HG03280 (cell line): Measurements from ENCODE around the gene NOL3.
A peak's percentile ranks its signal among the peaks of the same experiment; 100 is the strongest.

Experiments used
- ATAC-seq: cut with Tn5 transposase; IDR thresholded peaks from one replicate; pipeline ENCODE4 v1.9.1; 2021; ENCODE audit warnings: mild to moderate bottlenecking, moderate library complexity; ENCODE audit not compliant: unreplicated experiment

Gene NOL3

GRCh38 chr16:67188323-67188722, 18.0 kb downstream of the NOL3 start:
- no peak for ATAC-seq

- no peak for ATAC-seq
Measured at GRCh38 chr16:67188798-67189197, 18.5 kb downstream of the NOL3 start.

DNA sequence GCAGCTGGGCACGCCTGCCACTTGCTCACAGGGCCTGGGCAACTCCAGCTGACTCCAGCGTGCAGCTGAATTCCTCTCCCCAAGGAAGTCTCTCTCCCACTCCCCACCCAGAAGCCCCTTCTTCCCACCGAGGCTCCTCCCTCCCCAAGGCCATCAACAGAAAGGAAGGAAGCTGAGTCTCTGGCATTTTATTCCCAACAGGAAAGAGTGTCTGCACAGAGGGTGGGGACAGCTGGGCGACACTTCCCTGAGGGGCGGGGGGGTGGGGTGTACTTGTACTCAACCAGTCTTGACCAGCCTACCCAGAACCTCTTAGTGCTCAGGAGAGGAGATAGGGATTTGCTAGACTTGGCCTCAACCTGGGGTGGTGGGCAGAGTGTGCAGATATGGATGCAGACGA, 19.7 kb downstream of the NOL3 start, which contains the start of gene EXOC3L1:
Gene EXOC3L1, minus strand, starts transcription at position 96 of the 400 bp plus-strand sequence. CDS start 460 bp downstream, outside the sequence.
- ATAC-seq, result no peak

GRCh38 chr16:67190448-67191399, 20.4 kb downstream of the NOL3 start:
- ATAC-seq, result no peak

DNA sequence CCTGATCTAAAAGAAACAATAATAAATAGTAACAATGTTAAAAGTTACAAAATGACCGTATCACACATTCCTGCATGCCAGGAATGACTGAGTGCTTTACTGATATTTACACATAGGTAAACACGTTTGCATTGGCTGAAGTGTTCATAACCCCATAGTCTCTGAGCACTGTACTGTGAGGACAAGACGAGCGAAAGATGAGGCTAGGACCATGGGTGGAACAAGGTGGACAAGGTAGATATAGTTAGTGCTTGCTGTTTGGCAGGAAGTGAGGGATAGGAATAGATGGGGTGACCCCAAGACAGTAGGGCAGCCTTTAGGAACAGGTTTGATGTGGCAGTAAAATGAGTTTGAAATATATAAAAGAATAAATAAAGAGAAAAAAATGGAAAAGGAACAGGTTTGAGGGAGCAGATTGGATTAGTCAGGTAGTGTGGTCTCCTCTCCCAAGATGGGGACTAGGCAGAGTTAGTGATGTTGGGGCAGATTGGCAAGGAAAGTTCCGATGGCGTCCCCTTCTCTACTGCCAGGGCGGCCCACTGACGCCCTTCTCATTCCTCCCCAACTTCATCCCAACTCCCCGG, 21.2 kb downstream of the NOL3 start:
- ATAC-seq, result no peak

- peak; percentile 94 for ATAC-seq
Measured at GRCh38 chr16:67191995-67192681, 21.8 kb downstream of the NOL3 start, which contains the start of gene E2F4. TSS of gene E2F4 (plus strand) at chr16:67192155. CDS start at chr16:67192228, 73 bp downstream.

DNA sequence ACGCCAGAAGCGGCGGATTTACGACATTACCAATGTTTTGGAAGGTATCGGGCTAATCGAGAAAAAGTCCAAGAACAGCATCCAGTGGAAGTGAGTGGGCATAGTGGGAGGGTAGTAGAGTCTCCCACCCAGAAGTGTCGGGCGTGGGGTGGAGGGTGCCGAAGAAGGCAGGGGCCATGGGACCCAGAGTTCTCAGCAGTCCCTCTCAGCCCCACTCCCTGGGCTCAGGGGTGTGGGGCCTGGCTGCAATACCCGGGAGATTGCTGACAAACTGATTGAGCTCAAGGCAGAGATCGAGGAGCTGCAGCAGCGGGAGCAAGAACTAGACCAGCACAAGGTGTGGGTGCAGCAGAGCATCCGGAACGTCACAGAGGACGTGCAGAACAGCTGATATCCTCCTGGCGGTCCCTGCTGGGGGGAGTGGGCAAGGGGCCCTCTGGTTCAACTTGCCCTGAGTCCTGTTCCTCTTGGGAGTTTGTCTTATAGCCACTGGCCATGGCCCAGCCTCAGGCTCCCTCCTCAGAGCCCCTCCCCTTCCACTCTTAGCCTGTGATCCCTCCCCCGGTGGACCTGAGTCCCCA, 22.5 kb downstream of the NOL3 start:
- no peak for ATAC-seq

GRCh38 chr16:67193536-67193935, 23.2 kb downstream of the NOL3 start:
- ATAC-seq, result no peak

DNA sequence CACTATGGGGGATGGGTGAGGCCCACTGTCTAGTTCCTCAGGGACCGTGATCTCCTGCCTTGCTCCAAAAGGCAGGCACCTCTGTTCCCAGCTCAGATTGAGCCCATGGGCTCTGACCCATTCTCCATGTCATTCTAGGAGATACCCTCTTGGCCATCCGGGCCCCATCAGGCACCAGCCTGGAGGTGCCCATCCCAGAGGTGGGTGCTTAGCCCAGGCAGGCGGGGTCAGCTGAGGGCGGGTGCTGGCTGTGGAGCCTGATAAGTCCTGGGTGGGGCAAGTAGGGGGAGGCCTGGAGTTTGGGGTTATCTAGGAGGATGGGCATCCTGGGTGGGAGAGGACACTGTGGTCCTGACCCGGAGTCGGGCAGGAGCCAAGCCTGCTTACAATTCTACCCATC, 23.9 kb downstream of the NOL3 start:
- ATAC-seq, result no peak

GRCh38 chr16:67195676-67196075, 25.3 kb downstream of the NOL3 start:
- no peak for ATAC-seq

- no peak for ATAC-seq
Measured at GRCh38 chr16:67196881-67197280, 26.5 kb downstream of the NOL3 start.

GRCh38 chr16:67197704-67198103, 27.4 kb downstream of the NOL3 start:
- no peak for ATAC-seq

DNA sequence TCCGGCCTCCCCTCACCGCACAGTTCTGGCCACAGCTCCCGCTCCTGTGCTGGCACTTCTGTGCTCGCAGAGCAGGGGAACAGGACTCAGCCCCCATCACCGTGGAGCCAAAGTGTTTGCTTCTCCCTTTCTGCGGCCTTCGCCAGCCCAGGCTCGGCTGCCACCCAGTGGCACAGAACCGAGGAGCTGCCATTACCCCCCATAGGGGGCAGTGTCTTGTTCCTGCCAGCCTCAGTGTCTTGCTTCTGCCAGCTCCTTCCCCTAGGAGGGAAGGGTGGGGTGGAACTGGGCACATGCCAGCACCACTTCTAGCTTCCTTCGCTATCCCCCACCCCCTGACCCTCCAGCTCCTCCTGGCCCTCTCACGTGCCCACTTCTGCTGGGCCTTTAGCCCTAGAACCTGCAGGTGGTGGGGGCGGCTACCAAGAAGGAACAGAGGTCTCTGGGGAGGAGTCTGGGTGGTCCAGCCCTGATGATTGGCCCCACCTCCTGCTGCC, 27.9 kb downstream of the NOL3 start:
- ATAC-seq, result no peak

DNA sequence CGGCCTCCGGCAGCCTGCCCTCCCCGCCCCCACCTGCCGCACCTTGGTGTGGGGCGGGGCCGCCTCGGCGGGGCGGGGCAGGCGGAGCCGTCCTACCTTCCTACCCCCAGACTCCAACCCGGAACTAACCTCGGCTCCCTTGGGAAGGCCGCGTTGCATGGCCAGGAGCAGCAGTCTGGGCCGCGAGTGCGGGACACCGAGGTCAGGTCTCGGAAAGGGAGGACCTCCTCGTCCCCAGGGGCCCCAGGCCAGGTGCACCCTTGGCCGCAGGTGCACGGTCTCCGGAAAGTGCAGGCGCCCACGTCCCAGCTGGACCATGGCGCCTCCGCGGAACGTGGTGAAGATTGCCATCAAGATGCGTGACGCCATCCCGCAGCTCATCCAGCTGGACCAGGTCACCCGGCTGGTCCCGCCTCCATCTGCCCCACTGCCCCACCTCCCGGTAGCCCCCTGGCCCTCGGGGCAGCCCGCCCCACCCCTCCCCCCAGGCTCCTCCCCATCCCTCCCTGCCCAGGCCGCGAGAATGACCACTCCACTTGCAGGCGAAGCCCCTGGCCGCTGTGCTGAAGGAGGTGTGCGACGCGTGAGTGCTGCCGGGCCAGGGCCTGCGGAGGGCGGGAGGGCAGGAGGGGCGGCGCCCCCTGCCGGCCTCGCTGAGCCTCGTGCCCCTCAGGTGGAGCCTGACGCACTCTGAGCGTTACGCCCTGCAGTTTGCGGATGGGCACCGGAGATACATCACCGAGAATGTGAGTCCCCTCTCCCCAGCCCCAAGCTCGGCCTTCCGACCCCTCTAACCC, 28.9 kb downstream of the NOL3 start, which contains the start of gene ELMO3:
Gene ELMO3, plus strand, starts transcription at position 121 of the 797 bp plus-strand sequence. Its CDS starts 196 bp downstream, at position 317.
- ATAC-seq, result no peak

- ATAC-seq, result no peak
Measured at GRCh38 chr16:67199808-67200198, 29.5 kb downstream of the NOL3 start.

GRCh38 chr16:67200491-67200890, 30.2 kb downstream of the NOL3 start:
- ATAC-seq, result no peak

GRCh38 chr16:67201411-67202345, 31.3 kb downstream of the NOL3 start:
- no peak for ATAC-seq

- no peak for ATAC-seq
Measured at GRCh38 chr16:67202426-67202825, 32.1 kb downstream of the NOL3 start.

DNA sequence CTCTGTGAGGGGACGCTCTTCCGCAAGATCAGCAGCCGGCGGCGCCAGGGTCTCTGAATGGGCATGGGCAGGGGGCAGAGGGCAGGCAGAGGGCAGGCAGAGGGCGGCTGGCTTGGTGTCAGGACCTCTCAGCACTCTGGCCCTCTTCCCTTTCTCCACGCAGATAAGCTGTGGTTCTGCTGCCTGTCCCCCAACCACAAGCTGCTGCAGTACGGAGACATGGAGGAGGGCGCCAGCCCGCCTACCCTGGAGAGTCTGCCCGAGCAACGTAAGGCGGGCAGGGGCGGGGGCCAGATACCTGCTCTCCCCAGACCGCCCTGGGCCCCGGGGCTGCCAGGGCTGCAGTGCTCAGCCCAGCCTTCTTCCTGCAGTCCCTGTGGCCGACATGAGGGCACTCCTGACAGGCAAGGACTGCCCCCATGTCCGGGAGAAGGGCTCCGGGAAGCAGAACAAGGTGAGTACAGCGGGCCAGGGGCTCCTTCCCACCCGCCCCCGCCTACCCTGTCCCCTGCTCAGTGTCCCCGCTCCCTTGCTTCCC, 32.7 kb downstream of the NOL3 start:
- no peak for ATAC-seq
